A673 (cell line): Measurements from ENCODE around the gene CD164L2. TPM values are rescaled to one million over a fixed set of nuclear protein-coding genes. Genes with fewer than 3 reads are reported as not detected.

ENCODE experiments used
- BruUV-seq: library from RNA; stranded (reverse); fragments of 400-500 nt; replicated peaks from 2 replicates; lab custom pipeline; 2021; lab: Mats Ljungman, UMichigan
- CTCF ChIA-PET: fragments of 300-600 bp; sonication (Branson Sonifier 250); formaldehyde crosslinking; loops from one replicate; lab custom pipeline; 2022; ENCODE audit warnings: antibody characterized with exemption; lab: Charles Lee
- POLR2A ChIA-PET: fragments of 300-600 bp; sonication (Branson Sonifier 250); formaldehyde crosslinking; loops from one replicate; lab custom pipeline; 2022; ENCODE audit warnings: antibody characterized with exemption; ENCODE audit not compliant: low non-redundant PET; lab: Charles Lee
- DNase-seq: peaks from one replicate; pipeline ENCODE4 v3.0.0-alpha.2; 2015; ENCODE audit warnings: low spot score
- H3K27ac ChIP-seq: fragments of 200-600 bp; sonication (generic); 2 replicates; pipeline ENCODE4 v1.5.1; 2016; ENCODE audit warnings: mixed run types, low read depth, mild to moderate bottlenecking, mixed read lengths, antibody characterized with exemption, low read length; ENCODE audit not compliant: poor library complexity, severe bottlenecking
- H3K27me3 ChIP-seq: fragments of 200-600 bp; sonication (generic); replicated peaks from 2 replicates; pipeline ENCODE4 v1.6.1; 2017; ENCODE audit warnings: mixed run types, low read depth, mild to moderate bottlenecking, mixed read lengths, antibody characterized with exemption, low read length; ENCODE audit not compliant: insufficient read depth, poor library complexity
- H3K36me3 ChIP-seq: fragments of 200-600 bp; sonication (generic); 2 replicates; pipeline ENCODE4 v1.6.1; 2016; ENCODE audit warnings: mixed run types, mild to moderate bottlenecking, mixed read lengths, antibody characterized with exemption, low read length; ENCODE audit not compliant: insufficient read depth, poor library complexity, severe bottlenecking
- H3K4me1 ChIP-seq: fragments of 200-600 bp; sonication (generic); 2 replicates; pipeline ENCODE4 v1.6.1; 2017; ENCODE audit warnings: mixed run types, mild to moderate bottlenecking, mixed read lengths, antibody characterized with exemption, low read length; ENCODE audit not compliant: insufficient read depth, poor library complexity, severe bottlenecking
- H3K4me3 ChIP-seq: fragments of 200-600 bp; sonication (generic); 2 replicates; pipeline ENCODE4 v1.5.1; 2016; ENCODE audit warnings: low read depth, mixed run types, mild to moderate bottlenecking, mixed read lengths, low read length; ENCODE audit not compliant: poor library complexity, severe bottlenecking
- H3K9me3 ChIP-seq: fragments of 200-600 bp; sonication (generic); 2 replicates; pipeline ENCODE4 v1.6.1; 2016; ENCODE audit warnings: mixed run types, low read depth, mild to moderate bottlenecking, mixed read lengths, antibody characterized with exemption, low read length; ENCODE audit not compliant: poor library complexity, severe bottlenecking
- EZH2 ChIP-seq: fragments of 200-600 bp; sonication (generic); IDR thresholded peaks from 2 replicates; pipeline ENCODE4 v1.6.1; 2017; ENCODE audit warnings: borderline replicate concordance, low read depth, mild to moderate bottlenecking, mixed read lengths, antibody characterized with exemption, low read length; ENCODE audit not compliant: poor library complexity, severe bottlenecking
- intact Hi-C: fragments of 100-400 bp; cut with micrococcal nuclease; formaldehyde crosslinking; loops from one replicate; pipeline ENCODE4 v1.10.0; 2022; ENCODE audit not compliant: unreplicated experiment
- total RNA-seq: library from RNA; stranded (reverse); gene quantifications from 2 replicates; pipeline ENCODE4 v1.2.3, GENCODE V29; 2021
- TF ChIP-seq, protein P1 (sequence below): fragments of 300-800, 200-600 bp; sonication (generic); conservative IDR thresholded peaks from 2 replicates; pipeline ENCODE4 v1.5.1; 2017; ENCODE audit warnings: low read depth, mild to moderate bottlenecking, antibody characterized with exemption, low read length, moderate library complexity, mixed read lengths

The CD164L2 gene
- total RNA-seq, 1 experiment from 2014 or later, result not detected

DNA sequence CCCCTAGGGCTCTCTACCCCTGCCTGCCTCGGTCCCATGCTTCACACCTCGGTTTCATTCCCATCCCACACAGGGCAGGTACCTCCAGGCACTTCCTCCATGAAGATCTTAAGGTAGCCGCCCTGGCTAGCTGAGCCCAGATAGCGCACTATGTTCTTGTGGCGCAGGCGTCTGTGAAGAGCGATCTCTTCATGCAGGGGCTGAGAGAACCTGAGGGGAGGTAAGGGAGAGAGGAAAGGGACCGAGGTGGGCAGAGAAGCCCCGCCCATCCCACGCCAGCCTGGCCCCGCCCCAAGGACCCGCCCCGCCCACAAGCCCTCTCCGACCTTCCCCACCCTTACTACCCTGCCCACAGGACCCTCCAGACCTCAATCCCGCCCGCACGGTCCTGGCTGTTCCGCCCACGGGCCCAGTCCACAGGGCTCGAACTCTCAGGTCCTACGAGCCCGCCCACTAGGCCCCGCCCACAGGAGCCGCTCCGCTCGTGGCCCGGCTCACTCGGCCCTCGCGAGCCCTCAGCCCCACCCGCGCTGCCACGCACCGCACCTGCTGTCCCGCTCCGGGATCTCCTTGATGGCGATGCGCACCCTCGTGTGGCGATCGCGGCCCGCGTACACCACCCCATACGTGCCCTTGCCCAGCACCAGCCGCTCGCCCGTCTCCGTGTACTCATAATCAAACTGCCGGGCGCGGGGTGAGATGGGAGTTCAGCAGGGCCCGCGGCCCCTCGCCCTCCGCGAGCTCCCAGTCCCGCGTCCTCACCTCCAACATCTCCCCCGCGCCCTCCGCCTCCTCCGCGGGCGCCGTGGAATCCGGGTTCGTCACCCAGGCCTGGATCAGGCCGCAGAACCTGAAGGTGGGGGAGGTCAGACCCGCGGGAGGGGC lies 22.7 kb downstream of the CD164L2 start:
- no TSS peak for BruUV-seq
- CTCF ChIA-PET, result no interaction called here
- no peak for DNase-seq
- Histone ChIP-seq H3K36me3 (no peaks in the 10 kb centered on the region), H3K4me3 (no peak overlapping the region), H3K9me3 (no peaks in the 10 kb centered on the region), H3K4me1 (peaks cover 4% of the 10 kb centered on the region), H3K27ac (no peak overlapping the region), H3K27me3 (no peaks in the 10 kb centered on the region)
- POLR2A ChIA-PET, result no interaction called here
- intact Hi-C loops, result no loop called here
- no peak for TF ChIP-seq EZH2
- TF ChIP-seq, protein P1, sequence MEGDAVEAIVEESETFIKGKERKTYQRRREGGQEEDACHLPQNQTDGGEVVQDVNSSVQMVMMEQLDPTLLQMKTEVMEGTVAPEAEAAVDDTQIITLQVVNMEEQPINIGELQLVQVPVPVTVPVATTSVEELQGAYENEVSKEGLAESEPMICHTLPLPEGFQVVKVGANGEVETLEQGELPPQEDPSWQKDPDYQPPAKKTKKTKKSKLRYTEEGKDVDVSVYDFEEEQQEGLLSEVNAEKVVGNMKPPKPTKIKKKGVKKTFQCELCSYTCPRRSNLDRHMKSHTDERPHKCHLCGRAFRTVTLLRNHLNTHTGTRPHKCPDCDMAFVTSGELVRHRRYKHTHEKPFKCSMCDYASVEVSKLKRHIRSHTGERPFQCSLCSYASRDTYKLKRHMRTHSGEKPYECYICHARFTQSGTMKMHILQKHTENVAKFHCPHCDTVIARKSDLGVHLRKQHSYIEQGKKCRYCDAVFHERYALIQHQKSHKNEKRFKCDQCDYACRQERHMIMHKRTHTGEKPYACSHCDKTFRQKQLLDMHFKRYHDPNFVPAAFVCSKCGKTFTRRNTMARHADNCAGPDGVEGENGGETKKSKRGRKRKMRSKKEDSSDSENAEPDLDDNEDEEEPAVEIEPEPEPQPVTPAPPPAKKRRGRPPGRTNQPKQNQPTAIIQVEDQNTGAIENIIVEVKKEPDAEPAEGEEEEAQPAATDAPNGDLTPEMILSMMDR, result no peak

DNA sequence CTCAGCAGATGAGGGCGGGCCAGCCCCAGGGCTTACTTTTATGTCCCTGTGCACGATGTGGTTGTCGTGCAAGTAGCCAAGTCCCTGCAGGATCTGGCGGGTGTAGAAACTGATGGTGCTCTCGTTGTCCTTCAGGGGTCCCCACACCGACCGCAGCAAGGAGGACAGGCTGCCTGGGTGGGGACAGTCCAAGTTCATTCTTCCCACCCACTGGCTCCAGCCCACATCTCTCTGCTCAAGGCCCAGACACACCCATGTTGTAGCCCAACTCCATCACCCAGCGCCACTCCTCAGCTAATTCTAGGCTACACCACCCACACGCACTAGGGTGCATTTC lies 23.3 kb downstream of the CD164L2 start:
- no peaks in the 10 kb centered on the region for H3K4me1 ChIP-seq
- H3K27ac ChIP-seq, result no peak overlapping the region
- no peak for TF ChIP-seq EZH2
- TF ChIP-seq, protein P1, result no peak
- CTCF ChIA-PET, result no interaction called here
- intact Hi-C loops, result no loop called here
- no peaks in the 10 kb centered on the region for H3K9me3 ChIP-seq
- POLR2A ChIA-PET, result no interaction called here
- H3K27me3 ChIP-seq, result no peaks in the 10 kb centered on the region
- DNase-seq, result no peak
- H3K4me3 ChIP-seq, result no peak overlapping the region
- no peaks in the 10 kb centered on the region for H3K36me3 ChIP-seq
- BruUV-seq, result no TSS peak

- Histone ChIP-seq H3K4me3 (no peak overlapping the region), H3K27me3 (no peaks in the 10 kb centered on the region), H3K4me1 (no peaks in the 10 kb centered on the region), H3K36me3 (no peaks in the 10 kb centered on the region), H3K27ac (no peak overlapping the region), H3K9me3 (no peaks in the 10 kb centered on the region)
- ChIA-PET POLR2A (no interaction called here), CTCF (no interaction called here)
- no TSS peak for BruUV-seq
- intact Hi-C loops, result no loop called here
- TF ChIP-seq, protein P1, result no peak
- no peak for TF ChIP-seq EZH2
- no peak for DNase-seq
Measured at GRCh38 chr1:27358928-27359313, 24.2 kb downstream of the CD164L2 start.
